Right lobe of liver (tissue), 4 donors: ENCODE measurements around the gene ATOH8.

ENCODE experiments used
- CTCF ChIP-seq, 4 donors: fragments of 200-600 bp in 3 of 4; fragments of 450-650 bp in 1 of 4; IDR thresholded peaks; one replicate each; pipeline versions ENCODE4 v1.5.1 to v1.8.0; 2016 to 2022; ENCODE audit warnings: antibody characterized with exemption in 4 of 4, mild to moderate bottlenecking in 2 of 4
- POLR2A ChIP-seq: fragments of 450-650 bp; IDR thresholded peaks from one replicate; pipeline ENCODE4 v1.6.1; 2017; ENCODE audit warnings: antibody characterized with exemption, mild to moderate bottlenecking
- donor health status: DM: no; HTN: no; CAD: no.
- donor health status: DM: no; HTN: no; CAD: no.
- donor health status: DM: no; HTN: yes; CAD: no.

- TF ChIP-seq POLR2A (no peak), CTCF (IDR thresholded peaks at IDR 0.05) (no peak)
Measured at GRCh38 chr2:85822766-85823165, 69.0 kb downstream of the ATOH8 start.
